Keratinocyte (primary cell): ENCODE results near the gene DGKH. TPM values are rescaled to one million over a fixed set of nuclear protein-coding genes. Genes with fewer than 3 reads are reported as not detected.
A peak's percentile ranks its signal among the peaks of the same experiment; 100 is the strongest.

ENCODE experiments used
- DNase-seq: peaks from one replicate; pipeline ENCODE4 v3.0.0-alpha.2; 2011; ENCODE audit warnings: low read depth, missing footprints, low spot score
- FAIRE-seq: peaks from 2 replicates; lab custom pipeline; 2011; peaks lifted over from hg19 to GRCh38; lab: Jason Lieb, UNC
- H2AFZ ChIP-seq: 2 replicates; pipeline ENCODE4 v1.6.0; 2012; ENCODE audit warnings: low read length, control low read depth, inconsistent platforms; ENCODE audit not compliant: control insufficient read depth
- H3K27ac ChIP-seq: 2 replicates; pipeline ENCODE4 v1.5.1; 2011; ENCODE audit warnings: low read length; ENCODE audit not compliant: control insufficient read depth, insufficient read depth
- H3K27me3 ChIP-seq: 3 replicates; pipeline ENCODE4 v1.6.0; 2011; ENCODE audit warnings: low read length; ENCODE audit not compliant: control insufficient read depth, insufficient read depth; ENCODE audit errors: extremely low read depth
- H3K36me3 ChIP-seq, 2 experiments: 2 replicates in 1 of 2; 3 replicates in 1 of 2; pipeline ENCODE4 v1.5.1; 2011; ENCODE audit warnings: low read length in 2 of 2, mild to moderate bottlenecking in 1 of 2; ENCODE audit not compliant: control insufficient read depth in 2 of 2, insufficient read depth in 2 of 2; ENCODE audit errors: extremely low read depth in 1 of 2
- H3K4me1 ChIP-seq: 3 replicates; pipeline ENCODE4 v1.5.1; 2011; ENCODE audit warnings: low read length; ENCODE audit not compliant: control insufficient read depth, insufficient read depth; ENCODE audit errors: extremely low read depth
- H3K4me2 ChIP-seq: 3 replicates; pipeline ENCODE4 v1.6.0; 2011; ENCODE audit warnings: low read depth, low read length; ENCODE audit not compliant: control insufficient read depth, insufficient read depth; ENCODE audit errors: extremely low read depth
- H3K4me3 ChIP-seq, 3 experiments: fragments of 200-600 bp in 1 of 3; sonication (generic) in 1 of 3; 2 replicates in 2 of 3; 3 replicates in 1 of 3; pipeline ENCODE4 v1.5.1; 2011 to 2016; ENCODE audit warnings: low read length in 3 of 3, mild to moderate bottlenecking in 3 of 3, control low read depth in 2 of 3, inconsistent platforms in 1 of 3, low read depth in 1 of 3, mixed read lengths in 1 of 3, mixed run types in 1 of 3, moderate library complexity in 1 of 3; ENCODE audit not compliant: control insufficient read depth in 2 of 3, insufficient read depth in 2 of 3; ENCODE audit errors: extremely low read depth in 1 of 3
- H3K79me2 ChIP-seq: 2 replicates; pipeline ENCODE4 v1.6.0; 2012; ENCODE audit warnings: low read length; ENCODE audit not compliant: control insufficient read depth, insufficient read depth
- H3K9ac ChIP-seq: 3 replicates; pipeline ENCODE4 v1.6.0; 2011; ENCODE audit warnings: low read length; ENCODE audit not compliant: control insufficient read depth, insufficient read depth; ENCODE audit errors: extremely low read depth
- H3K9me1 ChIP-seq: 3 replicates; pipeline ENCODE4 v1.6.0; 2011; ENCODE audit warnings: low read length; ENCODE audit not compliant: control insufficient read depth, insufficient read depth; ENCODE audit errors: extremely low read depth
- H3K9me3 ChIP-seq: 2 replicates; pipeline ENCODE4 v1.5.1; 2012; ENCODE audit warnings: low read depth, low read length; ENCODE audit not compliant: control insufficient read depth
- H4K20me1 ChIP-seq: 3 replicates; pipeline ENCODE4 v1.6.0; 2011; ENCODE audit warnings: low read length; ENCODE audit not compliant: control insufficient read depth, insufficient read depth; ENCODE audit errors: extremely low read depth
- EZH2 ChIP-seq: IDR thresholded peaks from one replicate; pipeline ENCODE4 v1.6.1; 2012; ENCODE audit warnings: inconsistent platforms, mild to moderate bottlenecking, low read length, moderate library complexity
- dilution Hi-C: fragments of 300-500 bp; cut with MboI; formaldehyde crosslinking; loops from one replicate; pipeline ENCODE4 v1.7.0; 2020; ENCODE audit warnings: low sequenced_read_pairs; ENCODE audit not compliant: extremely low pct_ligation_motif_present
- polyA plus RNA-seq, 5 experiments: library from polyadenylated mRNA; depleted of rRNA in 3 of 5; stranded (reverse) in 3 of 5; stranded (forward) in 1 of 5; unstranded in 1 of 5; fragments of >200 nt; gene quantifications; 1 replicate in 1 of 5; 2 replicates in 3 of 5; 3 replicates in 1 of 5; pipeline versions ENCODE4 v1.2.1 to v1.2.3, GENCODE V29; 2011 to 2012; ENCODE audit warnings: missing spikeins in 2 of 5, low read depth in 1 of 5, low replicate concordance in 1 of 5
- TF ChIP-seq, protein P1 (sequence below), 3 experiments: IDR thresholded peaks in 1 of 3; conservative IDR thresholded peaks in 1 of 3; optimal IDR thresholded peaks in 1 of 3; 2 replicates in 2 of 3; 3 replicates in 1 of 3; pipeline versions ENCODE3 to v1.5.1; 2011; ENCODE audit warnings: low read length in 3 of 3, mild to moderate bottlenecking in 3 of 3, moderate library complexity in 2 of 3, control low read depth in 1 of 3, inconsistent platforms in 1 of 3; ENCODE audit not compliant: insufficient read depth in 2 of 3; ENCODE audit errors: extremely low read depth in 1 of 3

DGKH gene
- polyA plus RNA-seq, 1 donor (not counting 4 experiments of a cell fraction or from before 2014, with no cell fraction given) = 12.8 TPM

GRCh38 chr13:42028113-42028799 lies 20.2 kb upstream of the DGKH start:
- no peak overlapping the region for H3K27ac ChIP-seq
- dilution Hi-C loops = no loop called here
- TF ChIP-seq, protein P1, sequence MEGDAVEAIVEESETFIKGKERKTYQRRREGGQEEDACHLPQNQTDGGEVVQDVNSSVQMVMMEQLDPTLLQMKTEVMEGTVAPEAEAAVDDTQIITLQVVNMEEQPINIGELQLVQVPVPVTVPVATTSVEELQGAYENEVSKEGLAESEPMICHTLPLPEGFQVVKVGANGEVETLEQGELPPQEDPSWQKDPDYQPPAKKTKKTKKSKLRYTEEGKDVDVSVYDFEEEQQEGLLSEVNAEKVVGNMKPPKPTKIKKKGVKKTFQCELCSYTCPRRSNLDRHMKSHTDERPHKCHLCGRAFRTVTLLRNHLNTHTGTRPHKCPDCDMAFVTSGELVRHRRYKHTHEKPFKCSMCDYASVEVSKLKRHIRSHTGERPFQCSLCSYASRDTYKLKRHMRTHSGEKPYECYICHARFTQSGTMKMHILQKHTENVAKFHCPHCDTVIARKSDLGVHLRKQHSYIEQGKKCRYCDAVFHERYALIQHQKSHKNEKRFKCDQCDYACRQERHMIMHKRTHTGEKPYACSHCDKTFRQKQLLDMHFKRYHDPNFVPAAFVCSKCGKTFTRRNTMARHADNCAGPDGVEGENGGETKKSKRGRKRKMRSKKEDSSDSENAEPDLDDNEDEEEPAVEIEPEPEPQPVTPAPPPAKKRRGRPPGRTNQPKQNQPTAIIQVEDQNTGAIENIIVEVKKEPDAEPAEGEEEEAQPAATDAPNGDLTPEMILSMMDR (optimal IDR thresholded peaks at IDR 0.05 in 1 of 3, IDR thresholded peaks at IDR 0.05 in 1 of 3, conservative IDR thresholded peaks at IDR 0.05 in 1 of 3; ENCODE audit: extremely low read depth in 1 of 3, insufficient read depth in 2 of 3, low read length in 3 of 3) = no peak
- no peak for TF ChIP-seq EZH2
- no peaks in the 10 kb centered on the region for H4K20me1 ChIP-seq
- H3K27me3 ChIP-seq = no peaks in the 10 kb centered on the region
- H3K4me1 ChIP-seq = peaks cover 32% of the 10 kb centered on the region
- DNase-seq (no peak), FAIRE-seq (no peak)
- H2AFZ ChIP-seq = peak overlapping the region; percentile 53
- H3K9ac ChIP-seq = no peak overlapping the region
- H3K4me3 ChIP-seq = no peak overlapping the region
- H3K4me2 ChIP-seq = no peak overlapping the region
- no peaks in the 10 kb centered on the region for H3K9me1 ChIP-seq
- H3K79me2 ChIP-seq = no peaks in the 10 kb centered on the region
- no peaks in the 10 kb centered on the region for H3K36me3 ChIP-seq
- H3K9me3 ChIP-seq = no peaks in the 10 kb centered on the region

- Histone ChIP-seq H3K9me3 (no peaks in the 10 kb centered on the region), H3K4me2 (no peak overlapping the region), H3K9me1 (no peaks in the 10 kb centered on the region), H3K27me3 (no peaks in the 10 kb centered on the region), H3K9ac (no peak overlapping the region), H4K20me1 (no peaks in the 10 kb centered on the region), H3K27ac (no peak overlapping the region), H2AFZ (no peak overlapping the region), H3K79me2 (peaks cover under 1% of the 10 kb centered on the region), H3K4me1 (peaks cover 7% of the 10 kb centered on the region), H3K4me3 (no peak overlapping the region), H3K36me3 (no peaks in the 10 kb centered on the region)
- DNase-seq = no peak
- dilution Hi-C loops = no loop called here
- TF ChIP-seq, protein P1 (optimal IDR thresholded peaks at IDR 0.05 in 1 of 3, IDR thresholded peaks at IDR 0.05 in 1 of 3, conservative IDR thresholded peaks at IDR 0.05 in 1 of 3; ENCODE audit: extremely low read depth in 1 of 3, insufficient read depth in 2 of 3, low read length in 3 of 3) = no peak
- no peak for TF ChIP-seq EZH2
- peak; percentile 55 for FAIRE-seq
Measured at GRCh38 chr13:42035905-42036521, 12.4 kb upstream of the DGKH start.
